KMS-11 (cell line): ENCODE data around the gene CCR6.
"Not testable (repeated sequence)": the region's sequence is repeated elsewhere in the genome, so short reads cannot be mapped to it uniquely, and the experiment has no call there.

Source experiments
- H2AFZ ChIP-seq: fragments of 200-600 bp; sonication (generic); 2 replicates; pipeline ENCODE4 v1.6.1; 2016; ENCODE audit warnings: antibody characterized with exemption, mixed run types, low read depth
- H3K27ac ChIP-seq: fragments of 200-600 bp; sonication (generic); 2 replicates; pipeline ENCODE4 v1.6.1; 2016; ENCODE audit warnings: mild to moderate bottlenecking, mixed run types
- H3K27me3 ChIP-seq: fragments of 200-600 bp; sonication (generic); 2 replicates; pipeline ENCODE4 v1.6.1; 2017; ENCODE audit warnings: mild to moderate bottlenecking, low read depth, mixed run types, moderate library complexity; ENCODE audit not compliant: insufficient read depth
- H3K36me3 ChIP-seq: fragments of 200-600 bp; sonication (generic); 2 replicates; pipeline ENCODE4 v1.6.1; 2017; ENCODE audit warnings: mild to moderate bottlenecking, mixed run types; ENCODE audit not compliant: insufficient read depth
- H3K4me1 ChIP-seq: fragments of 200-600 bp; sonication (generic); 2 replicates; pipeline ENCODE4 v1.6.1; 2016; ENCODE audit warnings: mild to moderate bottlenecking, low read depth, mixed run types; ENCODE audit not compliant: poor library complexity, severe bottlenecking
- H3K4me2 ChIP-seq: fragments of 200-600 bp; sonication (generic); 2 replicates; pipeline ENCODE4 v1.7.0; 2016; ENCODE audit warnings: mild to moderate bottlenecking, mixed run types
- H3K4me3 ChIP-seq: fragments of 200-600 bp; sonication (generic); IDR thresholded peaks from 2 replicates; pipeline ENCODE4 v1.6.1; 2017; ENCODE audit warnings: low read depth, low read length, mixed read lengths; ENCODE audit not compliant: insufficient read depth
- H3K79me2 ChIP-seq: fragments of 200-600 bp; sonication (generic); 2 replicates; pipeline ENCODE4 v1.6.1; 2016; ENCODE audit warnings: low read depth, mixed run types; ENCODE audit not compliant: insufficient read depth
- H3K9ac ChIP-seq: fragments of 200-600 bp; sonication (generic); 2 replicates; pipeline ENCODE4 v1.6.1; 2016; ENCODE audit warnings: mild to moderate bottlenecking, mixed run types
- H4K20me1 ChIP-seq: fragments of 200-600 bp; sonication (generic); 2 replicates; pipeline ENCODE4 v1.6.1; 2016; ENCODE audit warnings: mild to moderate bottlenecking, mixed run types; ENCODE audit not compliant: insufficient read depth
- CTCF ChIP-seq: fragments of 200-600 bp; sonication (generic); conservative IDR thresholded peaks from 2 replicates; pipeline ENCODE4 v1.6.1; 2017; ENCODE audit warnings: low read depth, mild to moderate bottlenecking, antibody characterized with exemption, low read length, moderate library complexity, mixed read lengths

Gene CCR6

DNA sequence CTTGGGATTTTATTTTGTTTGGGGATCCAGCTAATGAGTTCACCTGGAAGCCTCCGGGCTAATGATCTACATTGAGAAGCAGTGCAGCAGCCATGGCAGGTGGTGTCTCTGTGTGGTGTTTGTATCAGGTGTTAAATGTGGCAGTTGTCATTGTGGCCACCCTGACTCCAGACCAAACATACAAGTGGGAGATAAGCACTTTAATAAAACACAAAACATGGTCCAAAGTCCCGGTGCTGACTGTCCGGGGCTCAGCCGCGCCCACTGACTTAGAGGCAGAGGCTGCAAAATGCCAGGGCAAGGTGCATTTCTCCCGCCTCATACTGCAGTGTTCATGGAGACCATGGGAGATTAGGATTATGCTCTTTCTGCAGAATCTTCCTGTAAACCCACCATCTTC, 58.5 kb downstream of the CCR6 start:
- not testable (repeated sequence) for H3K27ac ChIP-seq, H3K9ac ChIP-seq, H4K20me1 ChIP-seq, H3K36me3 ChIP-seq, H3K4me3 ChIP-seq, H3K4me2 ChIP-seq, H3K27me3 ChIP-seq, H2AFZ ChIP-seq, H3K79me2 ChIP-seq, H3K4me1 ChIP-seq

- not testable (repeated sequence) for H3K4me3 ChIP-seq, H3K27me3 ChIP-seq, H3K79me2 ChIP-seq, H3K27ac ChIP-seq, H3K4me2 ChIP-seq, H4K20me1 ChIP-seq, H3K4me1 ChIP-seq, H2AFZ ChIP-seq, H3K9ac ChIP-seq, H3K36me3 ChIP-seq
- TF ChIP-seq CTCF: 0 out of 2 replicates have a peak, but pooled peaks have one; percentile 19
Observed at GRCh38 chr6:167182913-167183314, 60.0 kb downstream of the CCR6 start.

GRCh38 chr6:167185101-167185500, 62.2 kb downstream of the CCR6 start:
- not testable (repeated sequence) for H3K4me3 ChIP-seq, H3K36me3 ChIP-seq, H3K4me2 ChIP-seq, H3K27ac ChIP-seq, H3K4me1 ChIP-seq, H2AFZ ChIP-seq, H4K20me1 ChIP-seq, H3K79me2 ChIP-seq, H3K9ac ChIP-seq, H3K27me3 ChIP-seq

DNA sequence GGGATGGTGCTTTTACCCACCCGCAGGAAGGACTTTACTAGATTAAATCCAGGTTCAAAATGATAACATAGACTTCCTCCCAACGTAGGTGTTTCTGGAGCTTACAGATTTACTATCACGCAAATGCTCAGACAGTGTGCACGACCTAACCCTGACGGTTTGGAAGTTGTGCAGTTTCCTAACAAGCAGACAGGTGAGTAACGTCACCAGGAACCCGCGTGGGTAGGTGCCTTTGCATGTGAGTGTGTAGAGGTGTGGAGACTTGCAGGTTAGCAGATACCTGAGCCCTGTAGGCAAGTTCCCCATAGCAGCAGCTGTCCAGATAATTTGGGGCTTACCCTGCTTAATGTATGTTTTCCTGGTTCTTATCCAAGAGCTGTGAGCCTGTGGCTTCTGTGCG, 64.4 kb downstream of the CCR6 start:
- not testable (repeated sequence) for H3K27ac ChIP-seq, H3K4me3 ChIP-seq, H2AFZ ChIP-seq, H3K9ac ChIP-seq, H3K79me2 ChIP-seq, H3K27me3 ChIP-seq, H3K4me2 ChIP-seq, H4K20me1 ChIP-seq, H3K36me3 ChIP-seq, H3K4me1 ChIP-seq
